Smooth muscle cell of the coronary artery (primary cell): ENCODE results near the gene LCOR. TPM values are rescaled to one million over a fixed set of nuclear protein-coding genes. Genes with fewer than 3 reads are reported as not detected.

Source experiments
- total RNA-seq: library from RNA; depleted of rRNA; stranded (reverse); fragments of >200 nt; gene quantifications from 2 replicates; pipeline ENCODE4 v1.2.3, GENCODE V29; 2014; ENCODE audit warnings: low replicate concordance

LCOR gene
- total RNA-seq = 2.9 and 9.7 TPM in 2 replicates

DNA sequence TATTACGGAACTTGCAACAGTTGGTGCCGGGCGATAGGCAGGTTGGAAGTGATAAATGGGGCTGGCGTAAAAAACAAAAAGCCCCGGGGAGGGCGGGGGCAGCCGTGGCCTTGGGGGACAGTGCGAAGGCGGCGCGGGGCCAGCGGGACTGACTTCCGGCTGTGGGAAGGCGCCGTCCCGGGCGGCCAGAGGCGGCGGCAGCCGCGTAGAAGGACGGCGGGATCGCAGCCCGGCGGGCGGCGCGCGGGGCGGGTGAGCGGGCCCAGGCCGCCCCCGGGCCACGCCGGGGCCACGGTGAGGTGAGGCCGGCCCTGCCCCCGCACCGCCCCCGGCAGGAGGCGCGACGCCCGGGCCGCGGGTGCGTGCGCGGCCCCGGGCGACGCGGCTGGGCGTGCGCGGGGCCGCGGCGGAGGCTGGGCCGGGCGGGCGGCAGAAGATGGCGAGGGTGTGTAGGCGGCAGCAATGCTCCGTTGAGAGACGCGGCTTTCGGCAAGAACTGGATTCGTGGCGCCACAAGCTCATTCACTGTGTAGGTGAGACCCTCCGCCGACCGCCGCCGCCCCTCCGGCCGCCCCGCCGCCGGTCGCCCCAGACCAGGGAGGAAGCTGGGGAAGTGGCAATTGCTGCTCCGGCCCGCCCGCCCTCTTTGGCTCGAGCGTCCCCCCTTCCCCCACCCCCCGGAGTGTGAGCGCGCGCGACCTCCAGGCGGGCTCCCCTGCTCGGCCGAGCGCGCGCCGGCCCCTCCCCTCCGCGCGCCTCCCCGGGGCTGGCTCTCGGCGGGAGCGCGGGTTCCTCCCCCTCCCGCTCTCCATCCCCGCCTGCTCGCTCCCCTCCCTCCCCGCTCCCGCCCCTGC, at the start of gene LCOR:
LCOR (plus strand) TSS at position 432 of the 854 bp plus-strand sequence. CDS start 116,760 bp downstream, outside the sequence.

Other genes with a start within 250 kb of the LCOR start
- 94.8 and 131 TPM in 2 replicates for gene TM9SF3, start 245.3 kb upstream of the LCOR start, total RNA-seq
- gene PIK3AP1, start 111.8 kb upstream of the LCOR start, total RNA-seq = under 0.01 TPM in 1 of 2 replicates, not detected in the other